Testis (tissue), 2 donors: Measurements from ENCODE around the gene NUMA1.

Source experiments
- POLR2A ChIP-seq: fragments of 450-650 bp; IDR thresholded peaks from one replicate; pipeline ENCODE4 v1.6.1; 2017; ENCODE audit warnings: antibody characterized with exemption, mild to moderate bottlenecking, moderate library complexity
- TF ChIP-seq, protein P1 (sequence below), 3 experiments: fragments of 450-650 bp in 2 of 3; fragments of 200-600 bp in 1 of 3; sonication (generic) in 1 of 3; IDR thresholded peaks; one replicate each; pipeline ENCODE4 v1.5.1; 2016 to 2019; ENCODE audit warnings: antibody characterized with exemption in 3 of 3, mild to moderate bottlenecking in 2 of 3, moderate library complexity in 1 of 3

DNA sequence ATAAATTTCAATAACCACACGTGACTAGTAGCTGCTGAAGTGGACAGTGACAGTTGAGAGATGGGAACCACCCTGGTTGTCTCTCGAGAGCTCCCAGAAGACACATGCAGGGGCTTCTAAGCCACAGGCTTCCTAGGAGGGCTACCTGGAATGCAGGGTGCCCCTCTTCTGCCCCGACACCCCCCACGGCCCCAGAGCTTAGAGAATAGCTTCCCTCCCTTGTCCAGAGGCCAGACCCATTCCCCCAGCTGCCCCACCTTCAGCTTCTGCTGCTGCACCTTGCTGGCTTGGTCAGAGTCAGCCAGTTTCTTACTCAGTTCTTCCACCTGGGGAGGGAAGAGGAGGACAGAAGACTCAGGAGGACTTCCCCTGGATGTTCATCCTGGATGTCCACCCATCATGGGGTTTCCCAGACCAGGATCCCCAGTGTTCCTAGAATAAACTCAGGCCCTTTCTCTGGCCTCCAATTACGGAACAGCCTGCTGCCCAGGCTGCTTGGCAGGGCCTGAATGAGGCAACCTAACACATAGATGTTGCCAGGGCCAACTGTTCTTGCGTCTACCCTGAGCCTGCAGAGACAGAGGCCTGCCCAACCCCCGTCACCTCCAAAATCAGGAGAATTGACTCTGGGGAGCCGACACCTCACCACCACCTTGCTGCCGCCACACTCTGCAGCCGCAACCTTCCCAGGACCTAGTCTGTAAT is 69.7 kb downstream of the NUMA1 start:
- TF ChIP-seq, protein P1, sequence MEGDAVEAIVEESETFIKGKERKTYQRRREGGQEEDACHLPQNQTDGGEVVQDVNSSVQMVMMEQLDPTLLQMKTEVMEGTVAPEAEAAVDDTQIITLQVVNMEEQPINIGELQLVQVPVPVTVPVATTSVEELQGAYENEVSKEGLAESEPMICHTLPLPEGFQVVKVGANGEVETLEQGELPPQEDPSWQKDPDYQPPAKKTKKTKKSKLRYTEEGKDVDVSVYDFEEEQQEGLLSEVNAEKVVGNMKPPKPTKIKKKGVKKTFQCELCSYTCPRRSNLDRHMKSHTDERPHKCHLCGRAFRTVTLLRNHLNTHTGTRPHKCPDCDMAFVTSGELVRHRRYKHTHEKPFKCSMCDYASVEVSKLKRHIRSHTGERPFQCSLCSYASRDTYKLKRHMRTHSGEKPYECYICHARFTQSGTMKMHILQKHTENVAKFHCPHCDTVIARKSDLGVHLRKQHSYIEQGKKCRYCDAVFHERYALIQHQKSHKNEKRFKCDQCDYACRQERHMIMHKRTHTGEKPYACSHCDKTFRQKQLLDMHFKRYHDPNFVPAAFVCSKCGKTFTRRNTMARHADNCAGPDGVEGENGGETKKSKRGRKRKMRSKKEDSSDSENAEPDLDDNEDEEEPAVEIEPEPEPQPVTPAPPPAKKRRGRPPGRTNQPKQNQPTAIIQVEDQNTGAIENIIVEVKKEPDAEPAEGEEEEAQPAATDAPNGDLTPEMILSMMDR (IDR thresholded peaks at IDR 0.05) = no peak
- no peak for TF ChIP-seq POLR2A
